Endometrium (tissue), 2 donors: ENCODE measurements around the gene CIAO1.
"Not testable (repeated sequence)": the region's sequence is repeated elsewhere in the genome, so short reads cannot be mapped to it uniquely, and the experiment has no call there.

ENCODE experiments used
- FAIRE-seq: peaks from 2 replicates; lab custom pipeline; 2012; peaks lifted over from hg19 to GRCh38; lab: Jason Lieb, UNC
- donor health status: control.
- donor health status: control.

The CIAO1 gene

GRCh38 chr2:96265840-96266679, at the start of gene CIAO1, which contains the start of gene TMEM127:
Gene CIAO1 (plus strand): TSS chr2:96266225. CDS start chr2:96266351, 126 bp downstream.
Gene TMEM127 (minus strand): TSS chr2:96265997. CDS start chr2:96265381, 616 bp downstream.
- FAIRE-seq: no peak

DNA sequence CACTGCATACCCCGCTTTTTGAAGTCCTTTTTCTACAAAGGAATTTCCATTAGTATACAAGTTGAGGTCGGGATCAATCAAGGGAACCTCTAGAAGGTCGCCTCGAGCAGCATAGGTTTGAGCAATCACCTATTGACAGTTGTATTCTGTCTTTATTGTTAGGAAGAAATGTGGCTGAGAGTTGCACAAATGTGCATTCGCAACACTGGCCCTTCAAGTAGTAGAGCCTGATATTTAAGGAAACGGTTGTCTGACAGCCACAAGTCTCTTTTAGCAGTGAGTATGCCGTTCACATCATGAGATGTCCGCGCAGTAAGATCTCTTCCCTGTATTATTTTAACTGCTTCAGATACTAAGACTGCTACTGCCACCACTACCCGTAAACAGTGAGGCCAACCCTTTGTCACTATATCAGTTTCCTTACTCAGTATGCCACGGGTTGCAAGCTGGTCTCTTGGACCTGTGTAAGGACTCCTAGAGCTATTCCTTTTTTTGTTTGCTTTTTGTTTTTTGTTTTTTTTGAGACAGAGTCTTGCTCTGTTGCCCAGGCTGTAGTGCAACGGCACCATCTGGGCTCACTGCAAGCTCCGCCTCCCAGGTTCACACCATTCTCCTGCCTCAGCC, 47.4 kb upstream of the CIAO1 start:
- FAIRE-seq: no peak

DNA sequence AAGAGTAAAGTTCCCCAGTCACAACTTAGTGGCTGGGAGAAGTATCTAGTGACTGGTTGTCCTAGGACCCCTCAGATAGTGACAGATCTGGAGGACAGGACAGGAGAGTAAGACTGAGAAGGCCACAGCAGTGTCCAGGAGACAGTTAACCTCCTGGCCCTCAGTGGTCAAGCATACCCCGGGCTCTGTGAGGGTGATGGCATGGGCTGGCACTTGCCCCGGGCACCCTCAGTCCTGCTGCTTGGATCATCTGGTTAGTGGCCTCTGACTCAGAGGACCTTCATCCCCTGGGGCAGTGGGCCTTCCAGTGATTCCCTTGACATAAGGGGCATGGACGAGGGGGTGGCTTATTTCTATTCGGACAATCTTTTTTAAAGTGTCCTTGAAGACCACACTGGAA, 46.1 kb upstream of the CIAO1 start:
- FAIRE-seq: not testable (repeated sequence)

DNA sequence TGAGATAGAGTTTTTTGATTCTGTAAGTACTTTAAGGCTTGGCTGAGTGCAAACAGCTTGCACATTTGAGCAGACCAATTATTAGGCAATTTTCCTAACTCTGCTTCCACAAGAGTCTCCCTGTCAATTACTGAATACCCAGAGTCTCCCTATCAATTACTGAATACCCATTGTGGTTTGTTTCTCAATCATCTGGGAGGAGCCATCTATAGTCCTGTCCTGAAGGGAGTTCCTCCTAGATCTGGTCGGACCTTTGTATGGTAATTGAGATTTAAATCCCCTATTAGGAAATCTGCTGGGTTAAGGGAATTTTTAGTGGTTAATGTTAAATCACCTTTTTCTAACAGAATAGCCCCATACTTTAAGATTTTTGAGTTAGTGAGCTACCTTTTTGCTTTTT, 44.9 kb upstream of the CIAO1 start:
- FAIRE-seq: not testable (repeated sequence)

GRCh38 chr2:96225016-96225533, 41.0 kb upstream of the CIAO1 start:
- no peak for FAIRE-seq

- FAIRE-seq: no peak
Measured at GRCh38 chr2:96231316-96231715, 34.7 kb upstream of the CIAO1 start.

DNA sequence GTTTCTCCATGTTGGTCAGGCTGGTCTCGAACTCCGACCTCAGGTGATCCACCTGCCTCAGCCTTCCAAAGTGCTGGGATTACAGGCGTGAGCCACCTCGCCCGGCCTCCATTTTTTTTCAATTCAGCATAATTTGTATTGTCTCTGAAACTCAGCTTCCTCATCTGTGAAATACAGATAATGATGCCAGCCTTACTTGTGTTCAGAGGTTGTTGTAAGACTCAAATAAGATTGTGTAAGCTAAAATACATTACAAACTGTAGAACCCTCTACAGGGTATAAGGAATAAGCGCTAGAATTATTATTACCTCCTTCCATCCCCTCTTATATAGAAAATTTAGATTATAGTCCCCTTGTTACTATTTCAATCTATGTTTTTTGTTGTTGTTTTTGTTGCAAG, 32.6 kb upstream of the CIAO1 start:
- FAIRE-seq: no peak

DNA sequence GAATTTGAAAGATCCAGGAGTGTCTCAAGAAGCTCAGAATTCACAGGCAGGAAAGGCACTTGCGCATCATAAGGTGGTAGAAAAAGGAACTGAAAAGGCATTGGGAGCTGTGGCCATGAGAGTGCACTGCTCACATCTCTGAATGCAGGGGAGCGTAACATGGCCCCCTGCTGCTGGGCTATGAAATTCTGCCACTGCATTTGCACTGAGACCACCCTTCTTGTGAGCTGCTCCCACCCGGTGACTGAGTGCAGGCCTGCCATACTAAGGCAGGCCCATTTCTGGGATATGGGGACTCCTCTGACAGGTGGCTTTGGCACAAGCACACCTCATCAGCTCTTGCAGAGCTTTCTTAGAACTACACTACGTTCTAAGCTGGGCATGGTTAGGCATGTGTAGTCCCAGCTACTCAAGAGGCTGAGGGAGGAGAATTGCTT, 32.1 kb upstream of the CIAO1 start:
- FAIRE-seq: no peak

DNA sequence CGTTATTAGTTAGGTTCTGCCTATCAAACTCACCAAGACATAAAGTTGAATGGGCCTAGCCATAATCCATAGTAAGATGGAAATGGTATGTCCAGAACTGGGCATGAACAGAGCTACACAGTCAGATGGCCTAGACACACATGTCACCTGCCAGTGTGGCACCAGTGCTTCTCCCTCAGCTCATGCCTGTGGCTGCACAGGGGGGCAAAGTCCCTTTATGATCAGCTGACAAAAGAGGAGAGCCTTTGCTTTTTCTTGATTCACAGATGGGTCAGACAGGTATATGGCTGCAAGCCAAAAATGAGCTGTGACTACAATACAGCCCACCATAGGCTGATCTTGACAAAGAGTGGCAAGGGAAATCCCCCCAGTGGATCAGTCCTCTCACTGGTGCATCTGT, 29.1 kb upstream of the CIAO1 start:
- FAIRE-seq: no peak

- FAIRE-seq: no peak
Measured at GRCh38 chr2:96238266-96238665, 27.8 kb upstream of the CIAO1 start.

GRCh38 chr2:96239091-96239490, 26.9 kb upstream of the CIAO1 start:
- no peak for FAIRE-seq

DNA sequence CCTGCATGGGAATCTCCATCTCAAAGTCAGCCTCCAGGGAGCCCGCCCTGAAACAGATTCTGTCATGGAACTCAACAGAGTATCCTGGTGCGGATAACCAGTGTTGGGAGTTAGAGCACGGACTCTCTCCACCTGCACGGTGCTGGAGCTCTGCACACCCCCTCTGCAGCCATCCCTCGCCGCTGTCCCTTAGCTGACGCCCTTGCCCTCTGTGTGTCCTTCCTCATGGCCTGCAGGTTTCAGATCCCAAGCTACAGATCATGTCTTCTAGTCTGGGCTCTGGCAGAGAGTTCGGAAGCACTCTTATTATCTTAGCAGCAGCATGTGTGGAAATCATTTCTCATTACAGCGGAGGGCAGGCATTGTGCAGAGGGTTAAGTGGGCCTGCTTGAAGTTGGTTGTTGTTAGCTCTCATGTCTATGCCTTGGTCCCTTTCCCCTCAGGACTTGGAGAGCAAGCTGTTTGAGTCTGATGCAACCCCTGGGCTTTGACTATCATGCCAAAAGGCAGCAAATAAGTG, 26.2 kb upstream of the CIAO1 start:
- no peak for FAIRE-seq

GRCh38 chr2:96240341-96241038, 25.5 kb upstream of the CIAO1 start:
- FAIRE-seq: no peak

GRCh38 chr2:96241227-96241626, 24.8 kb upstream of the CIAO1 start:
- FAIRE-seq: no peak

- no peak for FAIRE-seq
Measured at GRCh38 chr2:96241900-96242611, 24.0 kb upstream of the CIAO1 start.

- no peak for FAIRE-seq
Measured at GRCh38 chr2:96243843-96244242, 22.2 kb upstream of the CIAO1 start.

- no peak for FAIRE-seq
Measured at GRCh38 chr2:96245609-96246390, 20.2 kb upstream of the CIAO1 start.

- no peak for FAIRE-seq
Measured at GRCh38 chr2:96247009-96247408, 19.0 kb upstream of the CIAO1 start.

GRCh38 chr2:96247896-96248295, 18.1 kb upstream of the CIAO1 start:
- FAIRE-seq: no peak

DNA sequence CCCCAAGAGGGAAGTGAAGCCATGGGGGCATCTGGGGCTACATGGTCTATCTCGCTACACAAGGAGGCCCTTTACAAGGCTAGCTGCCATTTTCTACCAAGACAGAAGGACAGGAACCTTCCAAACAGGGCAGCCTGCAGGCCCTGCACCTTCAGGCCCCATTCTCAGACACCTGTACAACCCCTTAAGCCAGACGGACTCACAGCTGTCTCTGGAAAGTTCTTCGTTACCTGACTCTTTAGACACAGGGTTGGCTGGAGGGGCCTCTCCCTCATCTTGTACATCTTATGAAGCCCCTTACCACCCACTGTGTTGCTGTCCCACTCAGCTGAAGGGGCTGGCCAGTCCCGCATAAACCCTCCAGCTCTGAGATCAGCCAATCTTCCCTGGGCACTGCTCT, 17.4 kb upstream of the CIAO1 start:
- no peak for FAIRE-seq

DNA sequence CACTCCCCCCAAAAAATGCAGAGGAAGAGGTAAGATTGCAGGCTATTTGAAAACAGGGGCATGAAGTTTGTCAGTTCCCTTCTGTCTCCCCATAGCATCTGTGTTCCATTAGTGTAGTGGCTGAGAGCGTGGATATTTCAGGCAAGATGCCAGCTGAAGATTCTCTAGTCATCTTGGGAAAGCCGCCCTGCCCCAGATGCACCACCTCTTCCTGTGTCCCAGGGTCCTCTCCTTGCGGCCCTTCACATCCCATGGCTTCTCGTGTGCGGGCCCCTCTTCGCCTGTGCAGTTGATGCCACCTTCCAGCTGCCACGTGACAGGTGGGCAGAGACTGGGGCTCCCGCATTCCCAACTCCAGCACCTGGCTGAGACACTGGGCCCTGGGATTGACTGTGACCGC, 16.4 kb upstream of the CIAO1 start:
- FAIRE-seq: no peak
